Measurements from ENCODE around the gene TTLL6. TPM values are rescaled to one million over a fixed set of nuclear protein-coding genes. Genes with fewer than 3 reads are reported as not detected.

Gene TTLL6
- total RNA-seq, 2 donors from 2014 or later, result 4.9 to 14.3 TPM

- intact Hi-C loops (cut with DNase I, micrococcal nuclease), result loop anchor here in 1 of 2 donors (5.0 kb wide), 1 partner anchor 64 kb away; no protein-coding TSS in a partner anchor
- ATAC-seq (peak; percentile 73), DNase-seq (peak; percentile 89 to 93)
Observed at GRCh38 chr17:48728232-48729231, 88.5 kb downstream of the TTLL6 start, which contains the start of gene HOXB13. Gene HOXB13, minus strand, starts transcription at chr17:48728750. Its CDS starts 157 bp downstream, at chr17:48728593.

GRCh38 chr17:48727415-48728175, 89.4 kb downstream of the TTLL6 start:
- DNase-seq (no peak), ATAC-seq (peak; percentile 14)
- intact Hi-C loops (cut with DNase I, micrococcal nuclease), result loop anchor here in 1 of 2 donors (5.0 kb wide), 1 partner anchor 65 kb away; no protein-coding TSS in a partner anchor

GRCh38 chr17:48726916-48727286, 90.1 kb downstream of the TTLL6 start:
- DNase-seq (peak; percentile 38 to 65), ATAC-seq (peak; percentile 11)
- intact Hi-C loops (cut with DNase I, micrococcal nuclease), result loop anchor here in 1 of 2 donors (5.0 kb wide), 1 partner anchor 65 kb away; no protein-coding TSS in a partner anchor

- intact Hi-C loops (cut with DNase I, micrococcal nuclease), result loop anchor here in 1 of 2 donors (5.0 kb wide), 1 partner anchor 66 kb away; no protein-coding TSS in a partner anchor
- peak in 1 of 2 donors; percentile 66 for DNase-seq
- no peak for ATAC-seq
Observed at GRCh38 chr17:48726114-48726915, 90.7 kb downstream of the TTLL6 start.

GRCh38 chr17:48725288-48726064, 91.6 kb downstream of the TTLL6 start:
- ATAC-seq, result no peak
- intact Hi-C loops (cut with DNase I, micrococcal nuclease), result loop anchor here in 1 of 2 donors (5.0 kb wide), 1 partner anchor 67 kb away; no protein-coding TSS in a partner anchor
- no peak for DNase-seq

GRCh38 chr17:48725004-48725287, 92.1 kb downstream of the TTLL6 start:
- ATAC-seq (no peak), DNase-seq (no peak)
- intact Hi-C loops (cut with DNase I, micrococcal nuclease), result loop anchor here in 1 of 2 donors (5.0 kb wide), 1 partner anchor 67 kb away; no protein-coding TSS in a partner anchor

- intact Hi-C loops (cut with DNase I, micrococcal nuclease), result loop anchor here in 1 of 2 donors (5.0 kb wide), 1 partner anchor 68 kb away; no protein-coding TSS in a partner anchor
- DNase-seq, result peak; percentile 89 to 97
- peak; percentile 33 for ATAC-seq
Observed at GRCh38 chr17:48724251-48725003, 92.6 kb downstream of the TTLL6 start.

- intact Hi-C loops (cut with DNase I, micrococcal nuclease), result no loop called here
- DNase-seq (peak; percentile 47 to 72), ATAC-seq (peak; percentile 25)
Observed at GRCh38 chr17:48723423-48724250, 93.4 kb downstream of the TTLL6 start.

- ATAC-seq (peak; percentile 11), DNase-seq (peak; percentile 70 to 74)
- intact Hi-C loops (cut with DNase I, micrococcal nuclease), result no loop called here
Observed at GRCh38 chr17:48722915-48723422, 94.1 kb downstream of the TTLL6 start, which contains the start of gene PRAC2. Gene PRAC2, plus strand, starts transcription at chr17:48723185. Its CDS starts 1,226 bp downstream, at chr17:48724411.

GRCh38 chr17:48722201-48722907, 94.7 kb downstream of the TTLL6 start, which contains the start of gene PRAC1:
Gene PRAC1, minus strand, starts transcription at chr17:48722518. Its CDS starts 126 bp downstream, at chr17:48722392.
- intact Hi-C loops (cut with DNase I, micrococcal nuclease), result no loop called here
- ATAC-seq, result peak; percentile 66
- peak; percentile 87 to 93 for DNase-seq

GRCh38 chr17:48721009-48721402, 96.0 kb downstream of the TTLL6 start:
- intact Hi-C loops (cut with DNase I, micrococcal nuclease), result no loop called here
- ATAC-seq (peak; percentile 10), DNase-seq (peak; percentile 36 to 52)

- intact Hi-C loops (cut with DNase I, micrococcal nuclease), result no loop called here
- ATAC-seq, result peak; percentile 11
Observed at GRCh38 chr17:48720266-48721008, 96.6 kb downstream of the TTLL6 start.

GRCh38 chr17:48719642-48720265, 97.3 kb downstream of the TTLL6 start:
- intact Hi-C loops (cut with DNase I, micrococcal nuclease), result no loop called here
- ATAC-seq (peak; percentile 6), DNase-seq (peak in 1 of 2 donors; percentile 57)

More at GRCh38 chr17:48720266-48721008, 96.6 kb downstream of the TTLL6 start:
- peak in 1 of 2 donors; percentile 45 for DNase-seq

Measured in left colon (tissue), 2 donors.